ENCODE results near the gene C1orf198.

C1orf198 gene

DNA sequence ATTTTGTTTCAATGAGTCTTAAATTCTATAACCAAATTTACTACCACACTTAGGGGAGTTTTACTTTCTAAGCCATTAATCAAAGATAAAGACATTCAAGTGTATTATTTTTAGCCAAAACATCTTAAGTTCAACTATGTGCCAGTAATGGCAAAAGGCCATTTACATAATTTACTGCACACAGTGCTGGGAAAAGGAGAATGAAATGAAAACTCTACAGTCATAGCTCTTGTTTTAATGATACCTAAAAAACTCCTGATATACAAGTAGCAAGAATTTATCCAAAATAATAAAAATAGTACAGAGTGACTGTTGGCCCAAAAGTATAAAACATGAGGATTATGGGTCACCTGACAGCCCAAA lies 42.4 kb upstream of the C1orf198 start:
- Mint-ChIP-seq H3K9me3 (no peaks in the 10 kb centered on the region), H3K4me3 (no peak overlapping the region), H3K27ac (peak overlapping the region; percentile 87 to 94 (median 87)), H3K27me3 (ENCODE audit: low read depth) (no peaks in the 10 kb centered on the region), H3K4me1 (peaks cover 49% of the 10 kb centered on the region), H3K36me3 (ENCODE audit: low read depth) (peaks cover 40% of the 10 kb centered on the region)
- TF ChIP-seq, protein P1, sequence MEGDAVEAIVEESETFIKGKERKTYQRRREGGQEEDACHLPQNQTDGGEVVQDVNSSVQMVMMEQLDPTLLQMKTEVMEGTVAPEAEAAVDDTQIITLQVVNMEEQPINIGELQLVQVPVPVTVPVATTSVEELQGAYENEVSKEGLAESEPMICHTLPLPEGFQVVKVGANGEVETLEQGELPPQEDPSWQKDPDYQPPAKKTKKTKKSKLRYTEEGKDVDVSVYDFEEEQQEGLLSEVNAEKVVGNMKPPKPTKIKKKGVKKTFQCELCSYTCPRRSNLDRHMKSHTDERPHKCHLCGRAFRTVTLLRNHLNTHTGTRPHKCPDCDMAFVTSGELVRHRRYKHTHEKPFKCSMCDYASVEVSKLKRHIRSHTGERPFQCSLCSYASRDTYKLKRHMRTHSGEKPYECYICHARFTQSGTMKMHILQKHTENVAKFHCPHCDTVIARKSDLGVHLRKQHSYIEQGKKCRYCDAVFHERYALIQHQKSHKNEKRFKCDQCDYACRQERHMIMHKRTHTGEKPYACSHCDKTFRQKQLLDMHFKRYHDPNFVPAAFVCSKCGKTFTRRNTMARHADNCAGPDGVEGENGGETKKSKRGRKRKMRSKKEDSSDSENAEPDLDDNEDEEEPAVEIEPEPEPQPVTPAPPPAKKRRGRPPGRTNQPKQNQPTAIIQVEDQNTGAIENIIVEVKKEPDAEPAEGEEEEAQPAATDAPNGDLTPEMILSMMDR (IDR thresholded peaks at IDR 0.05; ENCODE audit: unreplicated experiment in 3 of 3): no peak

DNA sequence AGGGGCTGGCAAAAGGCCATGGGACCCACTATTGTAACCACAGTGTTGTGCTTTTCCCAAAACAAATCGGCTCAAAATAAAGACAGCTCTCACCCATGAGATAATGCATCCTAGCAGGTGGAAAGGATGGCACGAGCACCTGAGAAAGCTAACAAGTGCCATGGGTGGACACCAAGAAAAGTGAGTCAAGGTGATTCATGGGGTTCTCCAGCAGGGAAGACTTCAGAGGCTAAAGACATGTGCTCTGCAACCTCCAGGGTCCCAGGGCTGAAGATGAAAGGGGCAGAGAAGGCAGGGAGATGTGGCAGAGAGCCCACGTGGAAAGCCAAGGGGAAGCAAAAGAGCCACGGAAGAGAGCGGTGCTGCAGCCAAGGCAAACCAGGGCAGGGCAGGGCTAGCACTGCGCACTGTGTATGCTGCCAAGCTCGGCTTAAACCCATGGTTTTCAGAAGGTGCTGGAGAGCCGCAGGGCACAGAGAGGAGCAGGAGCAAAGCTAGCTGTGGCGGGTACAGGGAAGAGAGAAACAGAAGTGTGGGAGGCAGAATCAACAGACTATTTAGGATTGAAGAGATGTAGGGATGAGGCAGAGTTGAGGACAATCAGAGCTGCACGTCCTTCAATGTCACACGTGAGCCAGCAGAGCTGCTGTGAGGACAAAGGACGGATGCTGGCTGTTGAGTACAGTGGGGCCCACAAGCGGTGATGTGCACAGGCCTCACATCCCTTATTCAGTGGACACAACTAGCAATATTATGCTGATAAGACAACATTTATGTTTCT lies 41.8 kb upstream of the C1orf198 start:
- Mint-ChIP-seq H3K9me3 (no peaks in the 10 kb centered on the region), H3K36me3 (ENCODE audit: low read depth) (peaks cover 40% of the 10 kb centered on the region), H3K4me3 (no peak overlapping the region), H3K4me1 (peaks cover 55% of the 10 kb centered on the region), H3K27ac (peak overlapping the region; percentile 87 to 94 (median 87)), H3K27me3 (ENCODE audit: low read depth) (no peaks in the 10 kb centered on the region)
- TF ChIP-seq, protein P1 (IDR thresholded peaks at IDR 0.05; ENCODE audit: unreplicated experiment in 3 of 3): no peak

DNA sequence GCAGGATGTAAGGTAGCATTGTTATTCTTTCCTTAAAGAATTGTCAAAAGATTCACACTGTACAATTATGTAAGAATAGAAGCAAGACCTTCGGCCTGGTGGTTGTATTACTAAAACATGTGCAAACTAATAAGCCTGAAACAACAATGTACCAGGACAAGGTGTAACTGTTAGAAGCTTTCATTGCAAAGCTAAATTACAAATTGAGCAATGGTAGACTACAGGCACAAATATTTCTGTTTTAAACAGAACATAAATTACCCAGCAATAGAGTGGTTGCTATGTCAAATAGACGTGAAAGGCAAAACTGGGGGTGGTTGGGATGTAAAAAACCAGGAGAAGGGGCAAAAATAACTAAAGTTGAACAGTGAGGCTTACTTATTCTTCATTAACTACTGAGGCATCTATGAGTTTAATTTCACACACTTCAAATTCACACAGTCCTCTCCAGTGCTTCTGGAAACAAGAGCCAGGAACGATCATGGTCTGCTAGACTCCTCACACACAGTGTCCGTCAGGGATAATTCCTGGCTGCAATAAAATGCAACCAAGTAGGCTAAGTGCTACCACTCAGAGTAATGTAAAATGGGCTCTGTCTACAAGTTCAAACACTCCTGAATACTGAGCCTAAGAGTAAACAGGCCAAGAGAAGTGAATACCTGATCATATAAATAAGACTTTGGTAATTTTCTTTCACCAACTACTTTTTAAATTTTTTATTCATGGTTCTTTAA lies 39.3 kb upstream of the C1orf198 start:
- H3K9me3 Mint-ChIP-seq: no peaks in the 10 kb centered on the region
- peak overlapping the region; percentile 81 to 93 (median 86) for H3K27ac Mint-ChIP-seq
- no peak overlapping the region for H3K4me3 Mint-ChIP-seq
- TF ChIP-seq, protein P1 (IDR thresholded peaks at IDR 0.05; ENCODE audit: unreplicated experiment in 3 of 3): no peak
- H3K27me3 Mint-ChIP-seq (ENCODE audit: low read depth): no peaks in the 10 kb centered on the region
- peaks cover 32% of the 10 kb centered on the region for H3K36me3 Mint-ChIP-seq (ENCODE audit: low read depth)
- peaks cover 57% of the 10 kb centered on the region for H3K4me1 Mint-ChIP-seq

DNA sequence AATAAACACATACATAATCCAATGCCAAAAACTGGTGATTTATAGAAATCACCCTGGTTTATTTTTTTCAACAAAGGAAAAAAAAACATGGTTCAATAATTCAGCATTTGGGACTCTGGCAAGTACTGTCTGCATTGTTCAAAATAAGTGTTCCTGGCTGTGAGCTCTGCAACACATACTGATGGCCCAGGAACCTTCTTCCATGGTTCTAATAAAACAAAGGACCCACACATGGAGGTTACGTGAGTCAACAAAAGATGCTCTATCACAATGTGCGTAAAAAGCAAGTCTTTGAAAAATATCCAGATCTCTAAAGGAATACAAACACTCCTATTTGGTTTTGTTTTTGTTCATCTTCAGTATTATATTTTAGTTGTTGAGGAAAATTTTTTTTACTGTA lies 37.9 kb upstream of the C1orf198 start:
- Mint-ChIP-seq H3K27ac (peak overlapping the region; percentile 91 to 96 (median 93)), H3K9me3 (no peaks in the 10 kb centered on the region), H3K36me3 (ENCODE audit: low read depth) (peaks cover 32% of the 10 kb centered on the region), H3K4me1 (peaks cover 46% of the 10 kb centered on the region), H3K27me3 (ENCODE audit: low read depth) (no peaks in the 10 kb centered on the region), H3K4me3 (no peak overlapping the region)
- TF ChIP-seq, protein P1 (IDR thresholded peaks at IDR 0.05; ENCODE audit: unreplicated experiment in 3 of 3): no peak

DNA sequence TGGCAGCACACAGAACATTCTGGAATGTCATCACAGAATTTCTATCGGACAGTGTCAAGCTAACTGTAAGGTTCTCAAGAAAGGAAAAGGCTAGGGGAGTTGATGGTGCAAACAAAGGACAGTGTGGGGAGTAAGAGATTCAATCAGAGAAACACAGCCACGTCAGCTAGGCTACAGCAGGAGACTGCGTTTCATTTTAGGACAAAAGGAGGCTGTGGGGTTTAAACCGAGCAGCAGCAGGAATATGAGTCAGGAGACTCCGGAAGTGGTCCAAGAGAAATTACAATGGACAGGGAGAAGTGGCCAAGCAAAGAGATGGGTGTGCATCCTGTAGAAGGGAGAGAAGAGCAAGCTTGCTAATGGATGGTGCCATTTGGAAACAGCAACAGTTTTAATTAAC lies 37.4 kb upstream of the C1orf198 start:
- TF ChIP-seq, protein P1 (IDR thresholded peaks at IDR 0.05; ENCODE audit: unreplicated experiment in 3 of 3): no peak
- H3K9me3 Mint-ChIP-seq: no peaks in the 10 kb centered on the region
- H3K36me3 Mint-ChIP-seq (ENCODE audit: low read depth): peaks cover 32% of the 10 kb centered on the region
- H3K4me1 Mint-ChIP-seq: peaks cover 41% of the 10 kb centered on the region
- H3K27me3 Mint-ChIP-seq (ENCODE audit: low read depth): no peaks in the 10 kb centered on the region
- H3K27ac Mint-ChIP-seq: peak overlapping the region; percentile 91 to 96 (median 93)
- H3K4me3 Mint-ChIP-seq: peak overlapping the region; percentile 11 to 33 (median 16)

Data from nephron (organoid).